H54 (cell line): ENCODE measurements around the gene FOXK2.
A peak's percentile ranks its signal among the peaks of the same experiment; 100 is the strongest.

Source experiments
- DNase-seq: peaks from one replicate; pipeline ENCODE4 v3.0.0; 2011; ENCODE audit warnings: low spot score, mixed read lengths; ENCODE audit not compliant: insufficient read length
- FAIRE-seq: peaks from 3 replicates; lab custom pipeline; 2011; peaks lifted over from hg19 to GRCh38; lab: Jason Lieb, UNC
- POLR2A ChIP-seq: IDR thresholded peaks from 2 replicates; pipeline ENCODE4 v1.6.1; 2011; ENCODE audit warnings: low read depth, mild to moderate bottlenecking, low read length

The FOXK2 gene

GRCh38 chr17:82489851-82490511 lies 29.6 kb upstream of the FOXK2 start:
- no peak for FAIRE-seq
- DNase-seq, result no peak
- no peak for TF ChIP-seq POLR2A

GRCh38 chr17:82490512-82491195 lies 28.9 kb upstream of the FOXK2 start:
- DNase-seq (no peak), FAIRE-seq (no peak)
- TF ChIP-seq POLR2A, result no peak

- TF ChIP-seq POLR2A, result no peak
- DNase-seq (no peak), FAIRE-seq (no peak)
Observed at GRCh38 chr17:82491196-82491530, 28.4 kb upstream of the FOXK2 start.

GRCh38 chr17:82491533-82491932 lies 28.0 kb upstream of the FOXK2 start:
- DNase-seq, result no peak
- TF ChIP-seq POLR2A, result no peak
- no peak for FAIRE-seq

- DNase-seq, result peak; percentile 78
- TF ChIP-seq POLR2A, result no peak
- FAIRE-seq, result no peak
Observed at GRCh38 chr17:82492643-82493225, 26.8 kb upstream of the FOXK2 start.

GRCh38 chr17:82493226-82493781 lies 26.2 kb upstream of the FOXK2 start:
- FAIRE-seq (no peak), DNase-seq (no peak)
- TF ChIP-seq POLR2A, result no peak; the same call in 1 of the 2 replicates

GRCh38 chr17:82494236-82495055 lies 25.1 kb upstream of the FOXK2 start:
- FAIRE-seq, result peak; percentile 27
- peak; percentile 91 for DNase-seq
- TF ChIP-seq POLR2A, result no peak

GRCh38 chr17:82495844-82496528 lies 23.5 kb upstream of the FOXK2 start:
- FAIRE-seq (no peak), DNase-seq (no peak)
- TF ChIP-seq POLR2A, result no peak

GRCh38 chr17:82496529-82497434 lies 22.8 kb upstream of the FOXK2 start:
- TF ChIP-seq POLR2A, result peak; percentile 68
- peak; percentile 75 for DNase-seq
- no peak for FAIRE-seq

GRCh38 chr17:82497483-82498405 lies 21.8 kb upstream of the FOXK2 start:
- FAIRE-seq (no peak), DNase-seq (no peak)
- TF ChIP-seq POLR2A, result no peak

GRCh38 chr17:82502207-82502606 lies 17.3 kb upstream of the FOXK2 start:
- TF ChIP-seq POLR2A, result no peak
- FAIRE-seq (no peak), DNase-seq (no peak)
